Skeletal muscle tissue (tissue), 5 donors: ENCODE results near the gene CASP12. TPM values are rescaled to one million over a fixed set of nuclear protein-coding genes. Genes with fewer than 3 reads are reported as not detected.

ENCODE experiments used
- H3K27ac ChIP-seq: one replicate; pipeline ENCODE4 v1.7.0; 2013; ENCODE audit warnings: mild to moderate bottlenecking, low read depth, low read length, inconsistent platforms
- H3K27me3 ChIP-seq, 3 donors: one replicate each; pipeline ENCODE4 v1.7.0; 2013; ENCODE audit warnings: low read length in 3 of 3; ENCODE audit not compliant: control insufficient read depth in 3 of 3, insufficient read depth in 3 of 3
- H3K36me3 ChIP-seq, 3 donors: one replicate each; pipeline ENCODE4 v1.7.0; 2013; ENCODE audit warnings: low read length in 3 of 3; ENCODE audit not compliant: control insufficient read depth in 3 of 3, insufficient read depth in 3 of 3
- H3K4me1 ChIP-seq, 3 donors: one replicate each; pipeline ENCODE4 v1.7.0; 2013; ENCODE audit warnings: low read length in 3 of 3, mild to moderate bottlenecking in 3 of 3; ENCODE audit not compliant: control insufficient read depth in 3 of 3, insufficient read depth in 3 of 3
- H3K4me3 ChIP-seq, 3 donors: one replicate each; pipeline ENCODE4 v1.7.0; 2013; ENCODE audit warnings: low read length in 3 of 3
- H3K9ac ChIP-seq, 3 donors: one replicate each; pipeline ENCODE4 v1.7.0; 2013; ENCODE audit warnings: low read length in 3 of 3, mild to moderate bottlenecking in 3 of 3, moderate library complexity in 2 of 3, low read depth in 1 of 3
- H3K9me3 ChIP-seq, 3 donors: one replicate each; pipeline ENCODE4 v1.7.0; 2013; ENCODE audit warnings: low read length in 3 of 3; ENCODE audit not compliant: control insufficient read depth in 3 of 3
- small RNA-seq: library from RNA; depleted of rRNA; stranded (forward); fragments of <200 nt; gene quantifications from one replicate; pipeline ENCODE3, GENCODE V24; 2014
- total RNA-seq: library from RNA; depleted of rRNA; stranded (reverse); fragments of >200 nt; gene quantifications from one replicate; pipeline ENCODE4 v1.2.3, GENCODE V29; 2014
- donor health status: Osteomylitis.

The CASP12 gene
- total RNA-seq, 1 donor from 2014 or later = 0.52 TPM

DNA sequence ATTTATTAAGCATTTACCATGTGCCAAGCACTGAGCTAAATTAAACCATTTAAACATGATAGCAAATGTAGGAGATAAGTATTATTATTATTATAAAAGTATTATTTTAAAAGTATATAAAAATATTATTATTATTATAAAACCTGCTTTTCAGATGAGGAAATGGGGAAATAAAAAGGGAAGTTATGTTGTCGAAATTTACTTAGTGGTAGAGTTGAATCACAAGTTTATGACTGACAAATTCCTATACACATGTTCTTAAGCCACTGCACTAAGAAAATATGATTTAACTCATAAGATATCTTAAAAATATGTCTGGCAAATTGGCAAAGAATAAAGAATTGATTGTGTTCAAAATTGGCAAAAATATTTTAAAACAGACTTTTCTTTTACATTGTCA lies 53.8 kb downstream of the CASP12 start:
- no peak overlapping the region for H3K4me3 ChIP-seq
- peaks cover 0 to 2% (median 0%) of the 10 kb centered on the region in 3 donors for H3K9me3 ChIP-seq
- H3K36me3 ChIP-seq = no peaks in the 10 kb centered on the region
- H3K4me1 ChIP-seq = no peaks in the 10 kb centered on the region
- no peaks in the 10 kb centered on the region for H3K27me3 ChIP-seq
- no peak overlapping the region for H3K27ac ChIP-seq
- no peak overlapping the region for H3K9ac ChIP-seq

DNA sequence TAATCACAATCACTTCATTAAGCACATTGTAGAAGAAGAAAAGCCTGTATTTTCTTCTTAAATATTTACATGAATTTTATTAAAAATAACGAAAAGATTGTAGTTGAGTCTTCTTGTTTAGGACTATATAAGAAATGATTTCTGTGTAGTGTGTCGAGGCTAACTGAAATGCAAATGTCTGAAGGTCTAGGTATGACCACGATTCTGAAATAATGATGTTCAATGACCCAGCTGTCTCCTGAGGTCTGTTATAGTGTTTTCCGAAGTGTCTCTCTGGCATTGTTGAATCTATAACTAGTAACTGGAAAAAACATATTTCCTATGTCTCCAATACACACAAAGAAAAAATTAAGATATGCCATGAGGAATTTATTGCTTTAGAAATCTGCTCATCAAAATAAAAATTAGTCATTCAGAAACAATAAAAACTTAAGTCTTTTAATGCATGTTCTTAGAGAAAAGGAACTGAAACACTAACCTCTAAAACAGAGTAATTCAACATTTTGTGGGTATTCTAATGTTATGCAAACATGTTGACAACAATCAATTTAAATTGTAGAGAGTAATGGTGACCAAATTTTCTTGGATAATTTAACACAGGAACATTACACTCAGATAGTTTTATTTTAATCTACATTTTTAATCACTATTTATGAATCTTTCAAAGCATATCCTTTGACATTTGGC lies 55.0 kb downstream of the CASP12 start:
- H3K27ac ChIP-seq = no peak overlapping the region
- H3K36me3 ChIP-seq = no peaks in the 10 kb centered on the region
- H3K4me1 ChIP-seq = no peaks in the 10 kb centered on the region
- no peak overlapping the region for H3K9ac ChIP-seq
- H3K27me3 ChIP-seq = no peaks in the 10 kb centered on the region
- H3K9me3 ChIP-seq = peaks cover 2 to 7% (median 2%) of the 10 kb centered on the region in 3 donors
- H3K4me3 ChIP-seq = no peak overlapping the region

DNA sequence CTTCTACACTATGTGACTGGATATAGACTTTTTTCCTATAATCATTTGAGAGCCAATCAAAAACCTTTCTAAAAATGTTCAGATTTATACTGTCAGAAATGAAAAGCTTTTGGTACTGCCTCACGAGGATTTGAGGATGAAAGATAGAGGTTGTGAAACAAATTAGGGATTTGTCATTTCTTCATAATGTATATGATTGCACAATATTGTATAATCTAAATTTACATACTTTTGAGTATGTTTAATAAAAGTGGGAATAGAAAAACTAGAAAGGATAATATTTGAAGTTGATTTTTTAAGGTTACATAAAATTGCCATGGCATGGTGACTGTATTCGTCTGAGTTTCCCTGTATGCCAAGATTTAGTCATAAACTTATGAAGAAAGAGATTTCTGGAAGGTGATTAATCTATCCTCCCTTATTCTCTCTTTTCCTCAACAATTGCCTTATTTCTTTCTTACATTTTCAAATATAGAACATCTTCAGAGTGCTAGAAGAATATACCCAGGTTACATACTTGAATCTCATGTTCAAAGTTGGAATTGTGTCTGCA lies 56.2 kb downstream of the CASP12 start:
- no peaks in the 10 kb centered on the region for H3K27me3 ChIP-seq
- H3K4me3 ChIP-seq = no peak overlapping the region
- H3K9ac ChIP-seq = no peak overlapping the region
- H3K4me1 ChIP-seq = no peaks in the 10 kb centered on the region
- H3K9me3 ChIP-seq = peaks cover 2 to 9% (median 2%) of the 10 kb centered on the region in 3 donors
- H3K27ac ChIP-seq = no peak overlapping the region
- H3K36me3 ChIP-seq = no peaks in the 10 kb centered on the region

DNA sequence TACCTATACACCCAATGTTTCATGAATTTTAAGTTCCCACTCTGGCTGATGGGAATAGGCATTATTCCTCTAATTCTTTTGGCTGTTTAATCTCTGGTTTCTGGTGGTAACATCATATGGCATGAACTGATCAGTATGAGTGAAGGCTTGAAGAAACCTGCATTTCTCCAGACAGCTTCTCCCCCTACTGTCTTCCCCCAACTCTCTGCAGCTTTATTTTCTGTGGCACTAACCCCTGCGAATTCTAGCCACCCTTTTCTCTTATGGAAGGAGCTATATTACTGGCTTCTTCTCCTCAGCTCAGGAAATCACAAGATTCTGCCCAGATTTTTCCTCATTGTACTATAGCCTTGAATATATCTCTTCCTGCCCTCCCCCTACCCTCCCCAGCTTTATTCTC lies 57.1 kb downstream of the CASP12 start:
- no peak overlapping the region for H3K9ac ChIP-seq

DNA sequence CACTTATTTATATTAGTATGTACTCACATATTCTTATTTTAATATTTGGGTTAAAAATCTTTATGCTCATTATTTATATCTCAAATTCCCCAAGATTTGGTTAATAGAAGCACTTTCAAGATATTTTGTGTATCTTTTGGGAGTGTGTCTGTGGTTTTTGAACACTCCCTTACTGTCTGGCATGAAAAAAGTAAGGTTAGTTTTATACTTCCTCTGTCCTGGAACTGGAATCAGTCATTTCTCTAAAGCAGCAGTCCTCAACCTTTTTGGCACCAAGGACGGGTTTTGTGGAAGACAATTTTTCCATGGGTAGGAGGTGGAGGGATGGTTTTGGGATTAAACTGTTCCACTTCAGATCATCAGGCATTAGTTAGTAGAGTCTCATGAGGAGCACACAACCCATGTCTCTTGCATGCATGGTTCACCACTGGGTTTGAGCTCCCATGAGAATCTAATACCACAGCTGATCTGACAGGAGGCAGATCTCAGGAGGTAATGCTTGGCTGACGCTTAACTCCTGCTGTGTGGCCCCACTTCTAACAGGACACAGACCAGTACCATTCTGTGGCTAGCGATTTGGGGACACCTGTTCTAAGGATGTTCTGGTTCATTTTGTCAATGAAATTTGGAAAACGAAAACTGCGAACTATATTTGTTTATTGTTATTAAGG lies 60.2 kb downstream of the CASP12 start:
- H3K4me3 ChIP-seq = no peak overlapping the region
- peaks cover 2 to 9% (median 2%) of the 10 kb centered on the region in 3 donors for H3K9me3 ChIP-seq
- H3K4me1 ChIP-seq = no peaks in the 10 kb centered on the region
- H3K27ac ChIP-seq = no peak overlapping the region
- H3K9ac ChIP-seq = no peak overlapping the region
- no peaks in the 10 kb centered on the region for H3K27me3 ChIP-seq
- H3K36me3 ChIP-seq = no peaks in the 10 kb centered on the region

More for the DNA sequence above, 57.1 kb downstream of the CASP12 start:
- Histone ChIP-seq H3K9me3 (peaks cover 2 to 9% (median 2%) of the 10 kb centered on the region in 3 donors), H3K27ac (no peak overlapping the region), H3K36me3 (no peaks in the 10 kb centered on the region), H3K4me3 (no peak overlapping the region), H3K27me3 (no peaks in the 10 kb centered on the region), H3K4me1 (no peaks in the 10 kb centered on the region)

DNA sequence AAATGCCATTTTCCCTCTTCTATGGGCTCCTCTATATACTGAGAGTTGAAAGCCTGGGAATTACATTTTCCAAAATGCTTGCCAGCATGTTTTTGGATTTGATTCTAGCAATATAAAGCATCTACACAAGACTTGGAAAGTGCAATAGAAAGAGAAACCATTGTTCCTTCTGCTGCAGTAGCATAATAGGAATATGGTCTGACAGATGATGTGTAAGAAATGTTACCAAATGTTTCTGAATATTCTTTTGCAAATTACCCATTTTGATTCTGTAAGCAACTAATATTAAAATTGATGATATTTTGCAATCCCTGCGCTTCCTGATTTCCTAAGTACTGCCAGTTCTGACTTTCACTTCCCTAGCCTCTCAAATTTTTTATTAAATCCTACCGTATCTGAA lies 61.6 kb downstream of the CASP12 start:
- Histone ChIP-seq H3K4me1 (no peaks in the 10 kb centered on the region), H3K4me3 (no peak overlapping the region), H3K27ac (no peak overlapping the region)

More for the DNA sequence above, 61.6 kb downstream of the CASP12 start:
- Histone ChIP-seq H3K27me3 (no peaks in the 10 kb centered on the region), H3K9me3 (peaks cover 2 to 9% (median 2%) of the 10 kb centered on the region in 3 donors), H3K9ac (no peak overlapping the region), H3K36me3 (no peaks in the 10 kb centered on the region)

Small RNA genes lying within 50 kb of the gene (small RNA-seq; reads per million reads assigned to genes)
- not detected for gene AP002004.1

Other genes starting within 250 kb of the CASP12 start
- 38.1 TPM for gene CASP4, start 70.1 kb upstream of the CASP12 start, total RNA-seq
- gene CASP5, start 124.7 kb upstream of the CASP12 start, total RNA-seq = 0.52 TPM
- 11.5 TPM for gene CASP1, start 136.7 kb upstream of the CASP12 start, total RNA-seq
- 4.2 TPM for gene CARD16, start 146.9 kb upstream of the CASP12 start, total RNA-seq
- not detected for gene CARD18, start 241.3 kb upstream of the CASP12 start, total RNA-seq